Mesothelial cell of epicardium (in vitro differentiated cells): ENCODE measurements around the gene ATG13. TPM values are rescaled to one million over a fixed set of nuclear protein-coding genes. Genes with fewer than 3 reads are reported as not detected.

Source experiments
- DNase-seq, 2 experiments: peaks; one replicate each; pipeline ENCODE4 v3.0.0; 2021; ENCODE audit warnings: low spot score in 2 of 2; ENCODE audit not compliant: unreplicated experiment in 2 of 2
- H3K27ac Mint-ChIP-seq: 2 replicates; pipeline ENCODE4 v1.8.0; 2021; ENCODE audit warnings: mixed read lengths
- H3K27me3 Mint-ChIP-seq: 2 replicates; pipeline ENCODE4 v1.8.0; 2021; ENCODE audit warnings: low read depth, mixed read lengths
- H3K36me3 Mint-ChIP-seq: 2 replicates; pipeline ENCODE4 v1.8.0; 2021; ENCODE audit warnings: mixed read lengths
- H3K4me1 Mint-ChIP-seq: 2 replicates; pipeline ENCODE4 v1.8.0; 2021; ENCODE audit warnings: mixed read lengths
- H3K4me3 Mint-ChIP-seq: 2 replicates; pipeline ENCODE4 v1.8.0; 2021; ENCODE audit warnings: mild to moderate bottlenecking, moderate library complexity, mixed read lengths
- H3K9me3 Mint-ChIP-seq: 2 replicates; pipeline ENCODE4 v1.8.0; 2021; ENCODE audit warnings: mixed read lengths
- total RNA-seq: library from RNA; stranded (reverse); gene quantifications from 3 replicates; pipeline ENCODE4 v1.2.1, GENCODE V29; 2021
- TF ChIP-seq, protein P1 (sequence below): fragments of 200-600 bp; sonication (generic); IDR thresholded peaks from one replicate; pipeline ENCODE4 v1.5.0; 2021; ENCODE audit warnings: antibody characterized with exemption; ENCODE audit not compliant: unreplicated experiment

The ATG13 gene
- total RNA-seq, 1 donor from 2014 or later, result 67.8 TPM

DNA sequence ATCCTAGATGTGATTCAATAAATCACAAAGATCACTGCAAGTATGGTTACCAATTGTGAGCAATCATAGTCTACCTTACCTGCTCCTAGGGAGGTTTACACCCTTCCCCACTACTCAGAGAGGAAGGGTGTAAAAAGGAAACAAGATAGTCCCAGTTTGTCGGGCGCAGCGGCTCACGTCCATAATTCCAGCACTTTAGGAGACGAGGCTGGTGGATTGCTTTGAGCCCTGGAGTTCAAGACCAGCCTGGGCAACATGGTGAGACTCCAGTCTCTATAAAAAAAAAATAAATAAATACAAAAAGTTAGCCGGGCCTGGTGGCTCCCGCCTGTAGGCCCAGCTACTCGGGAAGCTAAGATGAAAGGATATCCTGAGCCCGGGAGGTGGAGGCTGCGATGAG lies 22.6 kb upstream of the ATG13 start:
- TF ChIP-seq, protein P1, sequence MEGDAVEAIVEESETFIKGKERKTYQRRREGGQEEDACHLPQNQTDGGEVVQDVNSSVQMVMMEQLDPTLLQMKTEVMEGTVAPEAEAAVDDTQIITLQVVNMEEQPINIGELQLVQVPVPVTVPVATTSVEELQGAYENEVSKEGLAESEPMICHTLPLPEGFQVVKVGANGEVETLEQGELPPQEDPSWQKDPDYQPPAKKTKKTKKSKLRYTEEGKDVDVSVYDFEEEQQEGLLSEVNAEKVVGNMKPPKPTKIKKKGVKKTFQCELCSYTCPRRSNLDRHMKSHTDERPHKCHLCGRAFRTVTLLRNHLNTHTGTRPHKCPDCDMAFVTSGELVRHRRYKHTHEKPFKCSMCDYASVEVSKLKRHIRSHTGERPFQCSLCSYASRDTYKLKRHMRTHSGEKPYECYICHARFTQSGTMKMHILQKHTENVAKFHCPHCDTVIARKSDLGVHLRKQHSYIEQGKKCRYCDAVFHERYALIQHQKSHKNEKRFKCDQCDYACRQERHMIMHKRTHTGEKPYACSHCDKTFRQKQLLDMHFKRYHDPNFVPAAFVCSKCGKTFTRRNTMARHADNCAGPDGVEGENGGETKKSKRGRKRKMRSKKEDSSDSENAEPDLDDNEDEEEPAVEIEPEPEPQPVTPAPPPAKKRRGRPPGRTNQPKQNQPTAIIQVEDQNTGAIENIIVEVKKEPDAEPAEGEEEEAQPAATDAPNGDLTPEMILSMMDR, result no peak
- H3K36me3 Mint-ChIP-seq, result no peaks in the 10 kb centered on the region
- peaks cover 31% of the 10 kb centered on the region for H3K4me1 Mint-ChIP-seq
- no peaks in the 10 kb centered on the region for H3K27me3 Mint-ChIP-seq
- no peak for DNase-seq
- H3K27ac Mint-ChIP-seq, result peak overlapping the region; percentile 95
- peak overlapping the region; percentile 92 for H3K4me3 Mint-ChIP-seq
- H3K9me3 Mint-ChIP-seq, result no peaks in the 10 kb centered on the region

DNA sequence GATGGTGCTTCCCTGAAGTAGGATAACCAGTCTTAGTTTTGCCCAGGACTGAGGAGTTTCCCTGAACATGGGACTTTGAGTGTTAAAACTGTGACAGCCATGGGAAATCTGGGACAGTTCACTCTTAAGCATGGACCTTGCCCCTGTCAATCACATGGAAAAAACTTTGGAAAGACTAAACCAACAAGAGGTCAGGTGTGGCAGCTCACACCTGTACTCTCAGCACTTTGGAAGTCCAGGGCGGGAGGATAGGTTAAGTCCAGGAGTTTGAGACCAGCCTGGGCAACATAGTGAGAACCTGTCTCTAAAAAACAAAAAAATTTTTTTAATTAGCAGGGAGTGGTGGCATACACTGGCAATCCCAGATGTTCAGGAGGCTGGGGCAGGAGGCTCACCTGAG lies 20.2 kb upstream of the ATG13 start:
- Mint-ChIP-seq H3K9me3 (no peaks in the 10 kb centered on the region), H3K4me1 (peaks cover 24% of the 10 kb centered on the region), H3K4me3 (no peak overlapping the region), H3K27me3 (no peaks in the 10 kb centered on the region), H3K27ac (no peak overlapping the region), H3K36me3 (no peaks in the 10 kb centered on the region)
- DNase-seq, result peak in 1 of 2 experiments; percentile 10
- TF ChIP-seq, protein P1, result no peak

DNA sequence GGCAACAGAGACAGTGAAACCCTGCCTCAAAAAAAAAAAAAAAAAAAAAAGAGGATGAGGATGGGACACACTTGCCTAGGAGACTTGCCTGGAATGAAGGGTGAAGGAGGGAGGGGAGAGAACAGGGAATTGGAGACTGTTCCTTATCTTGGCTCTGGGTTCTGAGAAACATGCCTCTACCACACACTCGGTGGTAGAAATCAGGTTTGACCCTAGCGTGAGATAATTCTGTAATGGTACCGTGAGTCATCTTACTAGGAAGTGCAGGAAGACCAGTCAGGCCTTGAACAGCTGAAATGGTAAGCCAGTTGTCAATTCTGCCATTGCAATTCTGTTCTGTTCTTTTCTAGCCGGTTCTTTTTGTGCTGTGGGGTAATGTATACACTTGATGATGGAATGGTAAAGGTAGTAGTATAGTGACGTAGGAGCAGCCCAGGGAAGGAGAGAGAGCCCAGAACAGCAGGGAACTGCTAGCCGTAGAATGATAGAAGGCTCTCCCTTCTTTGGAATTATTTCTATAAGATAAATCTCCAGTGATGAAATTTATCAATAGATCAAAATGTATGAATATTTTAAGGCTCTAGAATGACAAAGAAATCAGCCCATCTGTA lies 19.6 kb upstream of the ATG13 start:
- Mint-ChIP-seq H3K4me3 (no peak overlapping the region), H3K27me3 (no peaks in the 10 kb centered on the region), H3K27ac (no peak overlapping the region), H3K36me3 (no peaks in the 10 kb centered on the region), H3K4me1 (peaks cover 18% of the 10 kb centered on the region), H3K9me3 (no peaks in the 10 kb centered on the region)
- DNase-seq, result no peak
- TF ChIP-seq, protein P1, result no peak

DNA sequence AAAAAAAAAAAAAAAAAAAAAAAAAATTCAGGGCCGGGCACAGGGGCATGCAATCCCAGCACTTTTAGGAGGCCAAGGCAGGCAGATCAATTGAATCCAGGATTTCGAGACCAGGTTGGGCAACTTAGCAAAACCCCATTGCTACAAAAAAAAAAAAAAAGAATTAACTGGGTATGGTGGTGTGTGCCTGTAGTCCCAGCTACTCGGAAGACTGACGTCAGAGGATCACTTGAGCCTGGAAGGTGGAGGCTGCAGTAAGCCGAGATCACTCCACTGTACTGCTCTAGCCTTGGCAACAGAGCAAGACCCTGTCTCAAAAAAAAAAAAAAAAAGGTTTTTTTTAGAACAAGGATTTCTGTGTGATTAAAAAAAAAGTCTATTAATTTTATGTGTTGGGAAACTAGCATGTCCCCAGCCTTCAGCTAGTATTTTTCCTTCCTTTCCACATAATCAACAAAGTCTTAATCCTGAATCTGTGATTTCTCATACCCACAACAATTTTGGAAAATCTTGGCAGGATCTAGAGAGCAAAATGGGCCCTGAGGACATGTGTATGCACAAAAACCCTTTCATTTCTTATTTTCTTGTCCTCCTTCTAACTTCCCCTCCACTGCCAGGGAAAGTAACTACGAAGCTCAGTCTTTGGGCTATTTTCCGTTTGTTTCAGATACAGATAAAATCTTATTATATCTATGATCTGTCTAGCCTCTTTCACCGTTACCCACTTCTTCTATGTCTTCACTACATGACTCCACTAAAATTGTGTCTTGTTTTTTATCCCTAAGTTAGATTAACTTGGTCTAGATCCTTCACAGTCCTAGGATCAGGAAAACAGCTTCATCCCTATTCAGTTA lies 17.8 kb upstream of the ATG13 start:
- Mint-ChIP-seq H3K4me1 (peaks cover 6% of the 10 kb centered on the region), H3K4me3 (no peak overlapping the region), H3K9me3 (no peaks in the 10 kb centered on the region), H3K27ac (no peak overlapping the region), H3K36me3 (no peaks in the 10 kb centered on the region), H3K27me3 (no peaks in the 10 kb centered on the region)
- DNase-seq, result no peak
- TF ChIP-seq, protein P1, result no peak

DNA sequence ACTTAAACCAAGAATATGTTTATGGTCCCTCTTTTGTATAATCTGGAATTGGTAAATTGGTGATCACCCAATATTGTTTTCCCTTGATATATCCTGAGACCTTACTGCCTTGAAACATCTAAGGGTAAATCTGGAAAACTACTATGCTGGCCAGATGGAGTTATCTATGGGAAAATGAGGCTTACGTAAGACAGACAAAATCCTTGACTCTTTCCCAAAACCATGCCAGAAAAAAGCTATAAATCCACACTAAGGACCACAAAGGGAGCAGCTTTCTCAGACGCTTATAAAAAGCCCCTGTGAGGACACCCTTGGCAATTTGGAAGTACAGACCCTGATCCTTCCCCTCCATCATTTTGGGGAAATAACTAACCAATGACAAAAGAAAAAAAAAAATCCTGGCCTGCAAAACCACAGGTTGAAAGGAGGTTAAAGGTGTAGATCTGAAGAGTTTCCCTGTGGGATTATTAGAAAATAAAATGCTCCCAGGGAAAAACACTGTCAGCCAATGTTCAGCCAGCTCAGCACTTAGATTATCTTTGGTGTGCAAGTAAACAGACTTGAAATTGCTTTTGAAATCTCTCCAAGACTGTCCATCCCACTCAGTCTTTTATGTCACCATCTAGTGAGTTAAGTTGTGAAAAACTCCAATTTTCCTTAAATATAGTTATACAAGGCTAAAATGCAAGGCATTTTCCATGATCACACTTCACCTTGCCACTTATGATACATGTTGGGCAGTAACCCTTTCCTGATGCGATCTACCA lies 17.0 kb upstream of the ATG13 start:
- no peak for DNase-seq

More for the DNA sequence above, 17.0 kb upstream of the ATG13 start:
- Mint-ChIP-seq H3K27me3 (no peaks in the 10 kb centered on the region), H3K9me3 (no peaks in the 10 kb centered on the region), H3K4me3 (no peak overlapping the region), H3K27ac (peak overlapping the region; percentile 27), H3K4me1 (peaks cover 6% of the 10 kb centered on the region), H3K36me3 (no peaks in the 10 kb centered on the region)
- TF ChIP-seq, protein P1, result no peak
